Measurements from ENCODE around the gene LRP1-AS. TPM values are rescaled to one million over a fixed set of nuclear protein-coding genes. Genes with fewer than 3 reads are reported as not detected.

Gene LRP1-AS
- total and polyA plus RNA-seq, 4 donors: not detected

DNA sequence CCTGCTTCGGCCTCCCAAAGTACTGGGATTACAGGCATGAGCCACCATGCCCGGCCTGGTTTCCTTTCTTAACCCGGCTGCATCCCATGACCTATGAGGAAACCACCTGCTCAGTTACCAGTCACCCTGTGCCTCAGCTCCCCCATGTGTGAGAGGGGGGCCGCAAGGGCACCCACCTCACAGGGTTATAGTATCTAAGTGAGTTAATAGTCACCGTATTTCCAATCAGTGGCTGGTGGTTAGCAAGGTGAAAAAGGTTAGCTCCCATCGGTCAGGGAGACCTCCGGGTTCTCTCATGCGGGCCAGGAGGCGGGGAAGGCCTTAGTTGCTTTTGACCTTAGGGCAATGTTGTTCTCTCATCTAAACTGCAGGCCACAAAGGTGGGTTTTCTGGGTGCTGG is 12.5 kb downstream of the LRP1-AS start:
- Histone ChIP-seq H3K27ac (ENCODE audit: low read depth in 1 of 2, low read length in 2 of 2) (peak overlapping the region in 1 of 2 donors; percentile 38), H3K27me3 (ENCODE audit: control insufficient read depth in 1 of 2, insufficient read depth in 2 of 2, low read length in 1 of 2) (no peaks in the 10 kb centered on the region), H3K4me1 (ENCODE audit: control insufficient read depth in 1 of 2, insufficient read depth in 2 of 2, low read length in 2 of 2) (peaks cover 6 to 8% of the 10 kb centered on the region in 2 donors), H3K36me3 (ENCODE audit: control insufficient read depth in 1 of 2, insufficient read depth in 2 of 2, low read length in 1 of 2) (peaks cover 6 to 9% of the 10 kb centered on the region in 2 donors), H3K4me3 (ENCODE audit: low read length in 2 of 2) (no peak overlapping the region), H3K9me3 (ENCODE audit: control insufficient read depth, low read length) (no peaks in the 10 kb centered on the region)
- 81 to 87% methylated on average over 9 of the region's 9 CpGs for WGBS, 2 donors
- DNase-seq: peak in 1 of 2 donors; percentile 43
- intact Hi-C loops (cut with DNase I): no loop called here
- no peak for ATAC-seq (ENCODE audit: low FRiP score)

- Histone ChIP-seq H3K36me3 (ENCODE audit: control insufficient read depth in 1 of 2, insufficient read depth in 2 of 2, low read length in 1 of 2) (peaks cover 2 to 4% of the 10 kb centered on the region in 2 donors), H3K4me1 (ENCODE audit: control insufficient read depth in 1 of 2, insufficient read depth in 2 of 2, low read length in 2 of 2) (peaks cover 6 to 8% of the 10 kb centered on the region in 2 donors), H3K4me3 (ENCODE audit: low read length in 2 of 2) (no peak overlapping the region), H3K27ac (ENCODE audit: low read depth in 1 of 2, low read length in 2 of 2) (peak overlapping the region in 1 of 2 donors; percentile 86), H3K9me3 (ENCODE audit: control insufficient read depth, low read length) (no peaks in the 10 kb centered on the region), H3K27me3 (ENCODE audit: control insufficient read depth in 1 of 2, insufficient read depth in 2 of 2, low read length in 1 of 2) (no peaks in the 10 kb centered on the region)
- DNase-seq (peak; percentile 66 to 85), ATAC-seq (ENCODE audit: low FRiP score) (peak; percentile 42)
- 4 to 6% methylated on average over 6 of the region's 6 CpGs for WGBS, 2 donors
- intact Hi-C loops (cut with DNase I): loop anchor here in 1 of 2 donors (2.0 kb wide), 1 partner anchor 15 kb away; no protein-coding TSS in a partner anchor
Measured at GRCh38 chr12:57133916-57134315, 13.5 kb downstream of the LRP1-AS start.

DNA sequence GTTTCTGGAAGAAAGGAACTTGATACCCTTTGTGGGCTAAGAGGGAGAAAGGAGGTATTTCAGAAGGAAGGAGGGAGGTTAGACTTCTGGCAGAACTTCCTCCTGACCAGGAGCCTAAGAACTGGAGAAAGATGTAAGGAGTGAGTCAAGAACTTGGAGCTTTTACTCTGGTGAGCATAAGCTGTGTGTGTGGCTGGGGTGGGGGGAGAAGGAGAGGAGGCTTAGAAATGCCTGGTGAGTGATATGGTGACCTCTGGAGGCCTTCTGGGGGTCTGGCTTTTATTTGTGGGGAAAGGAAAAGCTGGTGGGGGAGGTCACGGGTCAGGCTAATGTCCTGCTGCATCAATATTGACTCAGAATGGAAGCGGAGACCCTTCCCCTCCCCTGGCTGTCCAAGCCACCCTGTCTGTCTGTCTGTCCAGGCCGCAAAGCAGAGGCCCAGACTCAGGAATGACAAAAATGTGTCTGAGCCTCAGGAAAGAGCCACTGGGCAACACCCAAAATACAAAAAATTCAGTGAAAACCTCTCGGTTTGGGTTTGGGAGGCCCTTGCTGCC is 14.3 kb downstream of the LRP1-AS start:
- intact Hi-C loops (cut with DNase I): loop anchor here in 1 of 2 donors (2.0 kb wide), 1 partner anchor 16 kb away; no protein-coding TSS in a partner anchor
- no peaks in the 10 kb centered on the region for H3K36me3 ChIP-seq (ENCODE audit: control insufficient read depth in 1 of 2, insufficient read depth in 2 of 2, low read length in 1 of 2)
- no peak for DNase-seq
- H3K27ac ChIP-seq (ENCODE audit: low read depth in 1 of 2, low read length in 2 of 2): peak overlapping the region; percentile 20 to 89
- peaks cover 6 to 8% of the 10 kb centered on the region in 2 donors for H3K4me1 ChIP-seq (ENCODE audit: control insufficient read depth in 1 of 2, insufficient read depth in 2 of 2, low read length in 2 of 2)
- no peaks in the 10 kb centered on the region for H3K27me3 ChIP-seq (ENCODE audit: control insufficient read depth in 1 of 2, insufficient read depth in 2 of 2, low read length in 1 of 2)
- H3K4me3 ChIP-seq (ENCODE audit: low read length in 2 of 2): no peak overlapping the region
- WGBS, 2 donors: 3 to 11% methylated on average over 4 of the region's 4 CpGs
- no peaks in the 10 kb centered on the region for H3K9me3 ChIP-seq (ENCODE audit: control insufficient read depth, low read length)
- no peak for ATAC-seq (ENCODE audit: low FRiP score)

- DNase-seq: no peak
- Histone ChIP-seq H3K27me3 (ENCODE audit: control insufficient read depth in 1 of 2, insufficient read depth in 2 of 2, low read length in 1 of 2) (no peaks in the 10 kb centered on the region), H3K27ac (ENCODE audit: low read depth in 1 of 2, low read length in 2 of 2) (peak overlapping the region; percentile 6 to 89), H3K4me1 (ENCODE audit: control insufficient read depth in 1 of 2, insufficient read depth in 2 of 2, low read length in 2 of 2) (peaks cover 6 to 8% of the 10 kb centered on the region in 2 donors), H3K36me3 (ENCODE audit: control insufficient read depth in 1 of 2, insufficient read depth in 2 of 2, low read length in 1 of 2) (no peaks in the 10 kb centered on the region), H3K4me3 (ENCODE audit: low read length in 2 of 2) (no peak overlapping the region), H3K9me3 (ENCODE audit: control insufficient read depth, low read length) (no peaks in the 10 kb centered on the region)
- WGBS, 2 donors: 24% methylated on average over 9 of the region's 9 CpGs
- intact Hi-C loops (cut with DNase I): loop anchor here in 1 of 2 donors (2.0 kb wide), 1 partner anchor 17 kb away; no protein-coding TSS in a partner anchor
- ATAC-seq (ENCODE audit: low FRiP score): no peak
Measured at GRCh38 chr12:57131896-57132744, 15.3 kb downstream of the LRP1-AS start.

DNA sequence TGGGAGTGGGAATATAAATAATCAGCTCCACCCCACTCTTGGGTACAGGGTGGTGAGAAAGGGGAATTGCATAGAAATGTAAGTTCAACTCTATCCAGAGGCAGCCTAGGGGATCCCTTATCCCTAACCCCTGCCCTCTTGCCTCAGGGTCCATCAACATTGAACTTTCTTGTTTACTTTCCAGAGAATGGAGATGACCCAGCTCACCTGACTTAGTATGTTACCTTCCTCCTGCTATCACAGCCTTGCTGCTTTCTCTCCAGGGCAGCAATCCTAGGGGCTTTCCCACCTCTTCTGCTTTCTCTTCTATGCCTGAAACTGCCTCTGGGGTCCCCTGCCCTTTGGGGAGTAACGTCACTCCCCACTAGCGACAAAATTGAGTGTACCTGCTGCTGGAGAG is 16.5 kb downstream of the LRP1-AS start:
- intact Hi-C loops (cut with DNase I): no loop called here

DNA sequence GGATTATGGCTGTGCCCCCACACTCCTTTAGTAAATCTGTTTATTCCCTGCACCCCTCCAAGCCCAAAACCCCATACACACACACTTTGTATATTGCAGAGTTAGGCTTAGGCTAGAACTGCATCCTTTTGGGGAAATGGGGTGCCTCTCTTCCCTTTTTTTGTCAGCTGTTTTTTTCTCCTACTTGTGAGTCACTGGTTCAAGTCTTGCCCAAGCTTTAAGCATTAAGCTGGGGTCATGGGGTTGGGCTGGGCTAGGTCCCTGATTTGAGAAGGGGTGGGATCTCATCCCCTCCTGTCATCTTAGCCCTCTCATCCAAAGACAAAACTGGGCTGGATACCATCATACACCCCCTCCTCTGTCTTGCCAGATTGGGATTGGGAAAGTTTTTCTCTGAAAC is 17.5 kb downstream of the LRP1-AS start:
- intact Hi-C loops (cut with DNase I): no loop called here
- Histone ChIP-seq H3K27ac (ENCODE audit: low read depth in 1 of 2, low read length in 2 of 2) (peak overlapping the region in 1 of 2 donors; percentile 45), H3K36me3 (ENCODE audit: control insufficient read depth in 1 of 2, insufficient read depth in 2 of 2, low read length in 1 of 2) (no peaks in the 10 kb centered on the region), H3K4me1 (ENCODE audit: control insufficient read depth in 1 of 2, insufficient read depth in 2 of 2, low read length in 2 of 2) (peaks cover 6 to 8% of the 10 kb centered on the region in 2 donors), H3K4me3 (ENCODE audit: low read length in 2 of 2) (peak overlapping the region; percentile 94 to 98), H3K9me3 (ENCODE audit: control insufficient read depth, low read length) (no peaks in the 10 kb centered on the region), H3K27me3 (ENCODE audit: control insufficient read depth in 1 of 2, insufficient read depth in 2 of 2, low read length in 1 of 2) (no peaks in the 10 kb centered on the region)
- ATAC-seq (ENCODE audit: low FRiP score): no peak
- DNase-seq: no peak

More for the DNA sequence above, 16.5 kb downstream of the LRP1-AS start:
- ATAC-seq (ENCODE audit: low FRiP score) (no peak), DNase-seq (no peak)
- H3K4me1 ChIP-seq (ENCODE audit: control insufficient read depth in 1 of 2, insufficient read depth in 2 of 2, low read length in 2 of 2): peaks cover 6 to 8% of the 10 kb centered on the region in 2 donors
- H3K36me3 ChIP-seq (ENCODE audit: control insufficient read depth in 1 of 2, insufficient read depth in 2 of 2, low read length in 1 of 2): no peaks in the 10 kb centered on the region
- H3K9me3 ChIP-seq (ENCODE audit: control insufficient read depth, low read length): no peaks in the 10 kb centered on the region
- peak overlapping the region; percentile 29 to 42 for H3K27ac ChIP-seq (ENCODE audit: low read depth in 1 of 2, low read length in 2 of 2)
- WGBS, 2 donors: 53 to 54% methylated on average over 2 of the region's 2 CpGs
- H3K4me3 ChIP-seq (ENCODE audit: low read length in 2 of 2): no peak overlapping the region
- H3K27me3 ChIP-seq (ENCODE audit: control insufficient read depth in 1 of 2, insufficient read depth in 2 of 2, low read length in 1 of 2): no peaks in the 10 kb centered on the region

- peak overlapping the region; percentile 94 to 98 for H3K4me3 ChIP-seq (ENCODE audit: low read length in 2 of 2)
- no peaks in the 10 kb centered on the region for H3K9me3 ChIP-seq (ENCODE audit: control insufficient read depth, low read length)
- peaks cover 6 to 8% of the 10 kb centered on the region in 2 donors for H3K4me1 ChIP-seq (ENCODE audit: control insufficient read depth in 1 of 2, insufficient read depth in 2 of 2, low read length in 2 of 2)
- H3K27me3 ChIP-seq (ENCODE audit: control insufficient read depth in 1 of 2, insufficient read depth in 2 of 2, low read length in 1 of 2): no peaks in the 10 kb centered on the region
- intact Hi-C loops (cut with DNase I): no loop called here
- DNase-seq (no peak), ATAC-seq (ENCODE audit: low FRiP score) (no peak)
- H3K36me3 ChIP-seq (ENCODE audit: control insufficient read depth in 1 of 2, insufficient read depth in 2 of 2, low read length in 1 of 2): no peaks in the 10 kb centered on the region
- WGBS, 2 donors: 1% methylated on average over 12 of the region's 12 CpGs
- H3K27ac ChIP-seq (ENCODE audit: low read depth in 1 of 2, low read length in 2 of 2): peak overlapping the region; percentile 31 to 59
Measured at GRCh38 chr12:57129321-57129842, 18.0 kb downstream of the LRP1-AS start.

DNA sequence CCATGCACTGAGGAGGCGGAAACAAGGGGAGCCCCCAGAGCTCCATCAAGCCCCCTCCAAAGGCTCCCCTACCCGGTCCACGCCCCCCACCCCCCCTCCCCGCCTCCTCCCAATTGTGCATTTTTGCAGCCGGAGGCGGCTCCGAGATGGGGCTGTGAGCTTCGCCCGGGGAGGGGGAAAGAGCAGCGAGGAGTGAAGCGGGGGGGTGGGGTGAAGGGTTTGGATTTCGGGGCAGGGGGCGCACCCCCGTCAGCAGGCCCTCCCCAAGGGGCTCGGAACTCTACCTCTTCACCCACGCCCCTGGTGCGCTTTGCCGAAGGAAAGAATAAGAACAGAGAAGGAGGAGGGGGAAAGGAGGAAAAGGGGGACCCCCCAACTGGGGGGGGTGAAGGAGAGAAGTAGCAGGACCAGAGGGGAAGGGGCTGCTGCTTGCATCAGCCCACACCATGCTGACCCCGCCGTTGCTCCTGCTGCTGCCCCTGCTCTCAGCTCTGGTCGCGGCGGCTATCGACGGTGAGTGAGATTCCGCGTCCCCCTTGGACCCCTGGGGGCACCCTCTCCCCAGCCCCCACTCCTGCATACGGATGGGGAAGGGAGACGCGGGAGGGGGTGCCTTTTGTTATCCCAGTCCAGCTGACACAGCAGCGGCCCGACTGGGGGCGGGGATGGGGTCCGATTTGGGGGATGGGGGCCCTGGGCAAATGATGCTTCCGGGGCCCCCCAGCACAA is 18.7 kb downstream of the LRP1-AS start:
- DNase-seq (no peak), ATAC-seq (ENCODE audit: low FRiP score) (no peak)
- WGBS, 2 donors: 1% methylated on average over 25 to 35 of the region's 35 CpGs
- Histone ChIP-seq H3K36me3 (ENCODE audit: control insufficient read depth in 1 of 2, insufficient read depth in 2 of 2, low read length in 1 of 2) (no peaks in the 10 kb centered on the region), H3K27me3 (ENCODE audit: control insufficient read depth in 1 of 2, insufficient read depth in 2 of 2, low read length in 1 of 2) (no peaks in the 10 kb centered on the region), H3K4me3 (ENCODE audit: low read length in 2 of 2) (peak overlapping the region; percentile 94 to 98), H3K4me1 (ENCODE audit: control insufficient read depth in 1 of 2, insufficient read depth in 2 of 2, low read length in 2 of 2) (peaks cover 6 to 8% of the 10 kb centered on the region in 2 donors), H3K27ac (ENCODE audit: low read depth in 1 of 2, low read length in 2 of 2) (peak overlapping the region; percentile 31 to 59), H3K9me3 (ENCODE audit: control insufficient read depth, low read length) (no peaks in the 10 kb centered on the region)
- intact Hi-C loops (cut with DNase I): no loop called here

Data from aorta (tissue), 5 donors.